ENCODE data around the gene ATOH8. TPM values are rescaled to one million over a fixed set of nuclear protein-coding genes. Genes with fewer than 3 reads are reported as not detected.

The ATOH8 gene
- total RNA-seq, 4 donors from 2014 or later, result 34.5 to 79.5 (median 59.6) TPM

DNA sequence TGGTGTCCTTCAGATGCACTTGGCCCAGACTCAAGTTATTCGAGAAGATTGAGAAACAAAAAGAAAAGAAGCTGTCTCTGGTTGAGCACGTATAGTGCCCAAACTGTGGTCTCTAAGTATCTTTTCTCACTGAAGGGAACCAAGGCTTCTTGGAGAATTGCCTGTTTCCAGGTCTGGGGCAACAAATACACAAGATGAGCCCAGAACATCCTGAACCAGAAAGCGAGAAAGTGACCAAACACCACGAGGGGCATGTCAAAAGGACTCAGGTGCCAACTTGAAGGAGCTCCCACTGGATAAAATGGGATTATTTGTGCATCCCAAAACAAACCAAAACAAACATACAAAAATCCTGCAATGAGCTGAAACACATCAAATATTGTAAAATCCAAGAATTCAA lies 13.6 kb upstream of the ATOH8 start:
- Histone ChIP-seq H3K36me3 (no peaks in the 10 kb centered on the region), H3K27me3 (no peaks in the 10 kb centered on the region), H3K27ac (peak overlapping the region; percentile 25 to 91 (median 80)), H3K4me3 (no peak overlapping the region), H3K4me1 (peaks cover 23 to 86% (median 48%) of the 10 kb centered on the region in 3 donors), H3K9me3 (no peaks in the 10 kb centered on the region)
- no peak for TF ChIP-seq CTCF (IDR thresholded peaks at IDR 0.05)
- no peak for TF ChIP-seq POLR2AphosphoS5 (IDR thresholded peaks at IDR 0.05)
- TF ChIP-seq EP300 (IDR thresholded peaks at IDR 0.05), result no peak
- TF ChIP-seq POLR2A (IDR thresholded peaks at IDR 0.05), result no peak
- 87 to 93% methylated on average over 2 to 3 of the region's 4 CpGs for WGBS, 2 donors (ENCODE audit: low coverage in 1 of 2)
- no peak for ATAC-seq

- no peaks in the 10 kb centered on the region for H3K27me3 ChIP-seq
- 71 to 75% methylated on average over 1 to 2 of the region's 9 CpGs for WGBS, 2 donors (ENCODE audit: low coverage in 1 of 2)
- H3K36me3 ChIP-seq, result no peaks in the 10 kb centered on the region
- peak overlapping the region; percentile 76 to 95 (median 88) for H3K27ac ChIP-seq
- H3K4me1 ChIP-seq, result peaks cover 23 to 88% (median 56%) of the 10 kb centered on the region in 3 donors
- no peaks in the 10 kb centered on the region for H3K9me3 ChIP-seq
- TF ChIP-seq CTCF (IDR thresholded peaks at IDR 0.05), result no peak
- H3K4me3 ChIP-seq, result no peak overlapping the region
- ATAC-seq, result no peak
Measured at GRCh38 chr2:85741211-85741832, 12.5 kb upstream of the ATOH8 start.

DNA sequence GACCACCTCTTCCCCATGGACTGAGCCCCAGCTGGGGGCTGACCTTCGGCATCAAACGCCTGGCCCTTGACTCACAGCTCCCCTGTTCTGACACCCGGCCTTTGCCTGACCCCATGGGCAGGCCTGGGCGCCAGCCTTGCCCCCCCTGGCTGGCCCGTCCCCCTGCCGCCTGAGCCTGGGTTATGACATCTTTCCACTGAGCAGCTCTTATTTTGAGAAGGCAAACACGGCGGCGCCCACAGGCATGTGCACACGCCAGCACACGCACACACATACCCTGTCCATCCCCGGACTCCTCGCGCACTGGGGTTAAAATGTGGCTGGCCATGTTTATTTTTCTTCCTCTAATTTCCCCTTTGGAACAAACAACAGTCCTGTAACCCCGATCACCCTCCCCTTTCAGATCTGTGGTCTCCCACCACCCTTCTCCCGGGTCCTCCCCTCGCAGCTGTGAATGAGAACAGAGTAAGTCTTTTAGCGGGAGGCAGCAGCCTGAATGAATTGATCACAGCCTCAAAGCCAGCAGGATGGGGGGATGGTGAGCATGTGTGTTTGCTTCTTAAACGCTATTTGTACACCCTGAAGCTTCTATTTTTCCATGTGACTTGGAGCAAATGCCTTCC lies 11.8 kb upstream of the ATOH8 start:
- Histone ChIP-seq H3K4me3 (no peak overlapping the region), H3K36me3 (no peaks in the 10 kb centered on the region), H3K9me3 (no peaks in the 10 kb centered on the region), H3K27ac (peak overlapping the region; percentile 76 to 95 (median 88)), H3K4me1 (peaks cover 23 to 88% (median 53%) of the 10 kb centered on the region in 3 donors), H3K27me3 (no peaks in the 10 kb centered on the region)
- peak; percentile 48 for ATAC-seq
- 31 to 37% methylated on average over 8 to 11 of the region's 19 CpGs for WGBS, 2 donors (ENCODE audit: low coverage in 1 of 2)
- TF ChIP-seq EP300 (IDR thresholded peaks at IDR 0.05) (no peak), POLR2AphosphoS5 (IDR thresholded peaks at IDR 0.05) (peak; percentile 93), CTCF (IDR thresholded peaks at IDR 0.05) (no peak), POLR2A (IDR thresholded peaks at IDR 0.05) (no peak)

- 47% methylated on average over 3 of the region's 10 CpGs; no CpG with 5 or more reads in 1 of the 2 donors for WGBS, 2 donors (ENCODE audit: low coverage in 1 of 2)
- Histone ChIP-seq H3K36me3 (no peaks in the 10 kb centered on the region), H3K27me3 (no peaks in the 10 kb centered on the region), H3K27ac (peak overlapping the region; percentile 54 to 95 (median 88)), H3K4me3 (no peak overlapping the region), H3K4me1 (peaks cover 23 to 78% (median 52%) of the 10 kb centered on the region in 3 donors), H3K9me3 (no peaks in the 10 kb centered on the region)
- TF ChIP-seq POLR2AphosphoS5 (IDR thresholded peaks at IDR 0.05) (no peak), EP300 (IDR thresholded peaks at IDR 0.05) (no peak), POLR2A (IDR thresholded peaks at IDR 0.05) (no peak), CTCF (IDR thresholded peaks at IDR 0.05) (no peak)
- no peak for ATAC-seq
Measured at GRCh38 chr2:85743304-85743978, 10.3 kb upstream of the ATOH8 start.
